ENCODE data around the gene E2F7. TPM values are rescaled to one million over a fixed set of nuclear protein-coding genes. Genes with fewer than 3 reads are reported as not detected.
"Not testable (repeated sequence)": the region's sequence is repeated elsewhere in the genome, so short reads cannot be mapped to it uniquely, and the experiment has no call there.

E2F7 gene
- total RNA-seq, 4 donors from 2014 or later, result 0.83 to 5.2 (median 1.9) TPM

GRCh38 chr12:77104286-77104685 is 38.9 kb upstream of the E2F7 start:
- H3K27me3 ChIP-seq, result no peaks in the 10 kb centered on the region
- 69% methylated on average over 1 of the region's 1 CpG for WGBS
- no peaks in the 10 kb centered on the region for H3K4me1 ChIP-seq
- no peaks in the 10 kb centered on the region for H3K9me3 ChIP-seq
- no peak overlapping the region for H3K27ac ChIP-seq
- TF ChIP-seq EP300 (IDR thresholded peaks at IDR 0.05) (no peak), POLR2AphosphoS5 (IDR thresholded peaks at IDR 0.05) (no peak), CTCF (IDR thresholded peaks at IDR 0.05) (no peak), POLR2A (IDR thresholded peaks at IDR 0.05) (no peak)
- DNase-seq (ENCODE audit: low spot score in 2 of 2), result no peak
- H3K36me3 ChIP-seq, result no peaks in the 10 kb centered on the region
- H3K4me3 ChIP-seq, result no peak overlapping the region

GRCh38 chr12:77102691-77103090 is 37.3 kb upstream of the E2F7 start:
- 71% methylated on average over 1 of the region's 1 CpG for WGBS
- TF ChIP-seq CTCF (IDR thresholded peaks at IDR 0.05), result no peak
- TF ChIP-seq POLR2A (IDR thresholded peaks at IDR 0.05), result no peak
- no peak for TF ChIP-seq POLR2AphosphoS5 (IDR thresholded peaks at IDR 0.05)
- TF ChIP-seq EP300 (IDR thresholded peaks at IDR 0.05), result no peak

GRCh38 chr12:77102123-77102522 is 36.8 kb upstream of the E2F7 start:
- no peaks in the 10 kb centered on the region for H3K9me3 ChIP-seq
- H3K27ac ChIP-seq, result no peak overlapping the region
- DNase-seq (ENCODE audit: low spot score in 2 of 2), result no peak
- WGBS, result 41% methylated on average over 2 of the region's 2 CpGs
- no peaks in the 10 kb centered on the region for H3K27me3 ChIP-seq
- TF ChIP-seq EP300 (IDR thresholded peaks at IDR 0.05) (no peak), CTCF (IDR thresholded peaks at IDR 0.05) (no peak), POLR2A (IDR thresholded peaks at IDR 0.05) (no peak), POLR2AphosphoS5 (IDR thresholded peaks at IDR 0.05) (no peak)
- H3K4me1 ChIP-seq, result no peaks in the 10 kb centered on the region
- H3K36me3 ChIP-seq, result no peaks in the 10 kb centered on the region
- H3K4me3 ChIP-seq, result no peak overlapping the region

More at GRCh38 chr12:77102691-77103090, 37.3 kb upstream of the E2F7 start:
- H3K4me1 ChIP-seq, result no peaks in the 10 kb centered on the region
- DNase-seq (ENCODE audit: low spot score in 2 of 2), result no peak
- H3K4me3 ChIP-seq, result no peak overlapping the region
- no peaks in the 10 kb centered on the region for H3K27me3 ChIP-seq
- no peak overlapping the region for H3K27ac ChIP-seq
- no peaks in the 10 kb centered on the region for H3K9me3 ChIP-seq
- H3K36me3 ChIP-seq, result no peaks in the 10 kb centered on the region

GRCh38 chr12:77099799-77100198 is 34.4 kb upstream of the E2F7 start:
- Histone ChIP-seq H3K4me3 (no peak overlapping the region), H3K9me3 (no peaks in the 10 kb centered on the region), H3K27me3 (no peaks in the 10 kb centered on the region), H3K4me1 (no peaks in the 10 kb centered on the region), H3K27ac (no peak overlapping the region), H3K36me3 (no peaks in the 10 kb centered on the region)
- DNase-seq (ENCODE audit: low spot score in 2 of 2), result no peak
- WGBS, result 86% methylated on average over 2 of the region's 2 CpGs
- TF ChIP-seq EP300 (IDR thresholded peaks at IDR 0.05) (no peak), CTCF (IDR thresholded peaks at IDR 0.05) (no peak), POLR2AphosphoS5 (IDR thresholded peaks at IDR 0.05) (no peak), POLR2A (IDR thresholded peaks at IDR 0.05) (no peak)

GRCh38 chr12:77097846-77098245 is 32.5 kb upstream of the E2F7 start:
- WGBS, result 91% methylated on average over 3 of the region's 3 CpGs
- TF ChIP-seq CTCF (IDR thresholded peaks at IDR 0.05) (no peak), POLR2A (IDR thresholded peaks at IDR 0.05) (no peak), POLR2AphosphoS5 (IDR thresholded peaks at IDR 0.05) (no peak), EP300 (IDR thresholded peaks at IDR 0.05) (no peak)

GRCh38 chr12:77092227-77092626 is 26.9 kb upstream of the E2F7 start:
- H3K27me3 ChIP-seq; H3K27ac ChIP-seq; DNase-seq (ENCODE audit: low spot score in 2 of 2); H3K9me3 ChIP-seq; H3K36me3 ChIP-seq; H3K4me3 ChIP-seq; H3K4me1 ChIP-seq: not testable (repeated sequence)
- WGBS, result 58% methylated on average over 3 of the region's 3 CpGs

More at GRCh38 chr12:77097846-77098245, 32.5 kb upstream of the E2F7 start:
- Histone ChIP-seq H3K36me3 (no peaks in the 10 kb centered on the region), H3K9me3 (no peaks in the 10 kb centered on the region), H3K27ac (no peak overlapping the region), H3K27me3 (no peaks in the 10 kb centered on the region), H3K4me3 (no peak overlapping the region), H3K4me1 (no peaks in the 10 kb centered on the region)
- no peak for DNase-seq (ENCODE audit: low spot score in 2 of 2)
